Measurements from ENCODE around the gene RAB44. TPM values are rescaled to one million over a fixed set of nuclear protein-coding genes. Genes with fewer than 3 reads are reported as not detected.

RAB44 gene
- total and polyA plus RNA-seq, 2 donors (not counting 1 experiment from before 2014, with no cell fraction given): 0.15 to 0.16 TPM

DNA sequence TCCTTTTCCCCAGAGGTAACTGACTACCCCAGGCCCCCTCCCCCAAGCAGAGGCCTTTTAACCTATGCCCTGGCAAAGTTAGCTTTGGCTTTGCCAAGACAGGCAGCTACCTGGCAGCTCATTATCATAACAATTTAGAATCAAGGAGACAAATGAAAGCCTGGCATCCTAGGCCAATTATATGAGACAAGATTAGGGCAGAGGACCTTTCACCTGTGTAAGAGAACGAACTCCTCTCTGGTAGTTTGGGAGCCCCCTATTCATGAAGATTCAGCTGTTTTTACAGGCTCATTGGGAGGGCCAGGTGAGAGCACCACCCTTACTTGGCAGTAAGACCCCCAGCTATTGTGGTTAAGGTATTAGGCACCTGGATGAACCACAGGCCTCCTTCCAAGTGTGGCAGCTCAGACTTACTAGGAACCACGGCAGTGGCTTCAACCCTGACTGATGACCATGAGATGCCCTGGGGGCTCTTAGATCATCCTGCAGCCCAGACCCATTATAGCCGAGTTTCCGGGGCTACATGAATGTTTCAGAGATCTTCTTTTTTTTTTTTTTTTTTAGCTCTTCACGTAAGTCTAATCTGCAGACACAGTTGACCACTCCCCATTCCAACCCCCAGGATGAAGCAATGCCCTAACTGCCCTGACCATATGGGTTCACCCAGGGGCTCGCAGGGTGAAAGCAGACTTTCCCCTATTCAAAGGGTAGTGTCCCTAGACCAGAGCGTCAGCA lies 56.2 kb downstream of the RAB44 start:
- peak overlapping the region in 4 of 5 experiments; percentile 7 to 91 (median 52) for H3K4me3 ChIP-seq (ENCODE audit: control extremely low read depth in 1 of 5, extremely low read depth in 1 of 5, insufficient read depth in 1 of 5, low read depth in 2 of 5, low read length in 4 of 5)
- H3K4me2 ChIP-seq (replicated peaks; ENCODE audit: low read depth, low read length, poor library complexity, severe bottlenecking): peak overlapping the region; percentile 89
- Mint-ChIP-seq H3K4me3 (peak overlapping the region; percentile 86), H3K27ac (peak overlapping the region; percentile 85), H3K4me1 (peaks cover 93% of the 10 kb centered on the region), H3K9me3 (ENCODE audit: insufficient read depth) (no peaks in the 10 kb centered on the region), H3K27me3 (no peaks in the 10 kb centered on the region)
- H3K36me3 ChIP-seq (replicated peaks in 1 of 2; ENCODE audit: control extremely low read depth in 1 of 2, control insufficient read depth in 1 of 2, extremely low read depth in 1 of 2, insufficient read depth in 2 of 2, low read length in 1 of 2): peaks cover 0 to 62% of the 10 kb centered on the region in 2 experiments
- H3K9ac ChIP-seq (ENCODE audit: low read length): peak overlapping the region; percentile 79
- ChIA-PET POLR2A (interaction anchor here (0.6 to 3.2 kb wide), 7 partner anchors 10 to 247 kb away, joined by 3 to 28 read pairs (median 5); partner anchors contain the start of gene CDKN1A), CTCF (interaction anchor here (0.7 to 9.5 kb wide), 21 partner anchors 10 to 422 kb away, joined by 3 to 215 read pairs (median 4); partner anchors contain the start of gene CDKN1A)
- no peaks in the 10 kb centered on the region for H3K27me3 ChIP-seq (replicated peaks in 1 of 4; ENCODE audit: control extremely low read depth in 1 of 4, control insufficient read depth in 3 of 4, insufficient read depth in 4 of 4, low read length in 3 of 4)
- peaks cover 86 to 92% of the 10 kb centered on the region in 2 donors for H3K4me1 ChIP-seq (ENCODE audit: control insufficient read depth in 2 of 2, insufficient read depth in 2 of 2, low read length in 2 of 2)
- peaks cover 0 to 17% (median 0%) of the 10 kb centered on the region in 3 donors for H3K9me3 ChIP-seq (ENCODE audit: control extremely low read depth in 1 of 3, control insufficient read depth in 2 of 3, insufficient read depth in 1 of 3, low read length in 2 of 3)
- no peak for DNase-seq
- TF ChIP-seq EZH2 (IDR thresholded peaks at IDR 0.05; ENCODE audit: borderline replicate concordance, insufficient read depth, low read depth, low read length, poor library complexity, severe bottlenecking): no peak
- no peak for TF ChIP-seq CTCF (IDR thresholded peaks at IDR 0.05)
- H2AFZ ChIP-seq (ENCODE audit: insufficient read depth, low read depth, low read length, poor library complexity, severe bottlenecking): no peak overlapping the region
- H3K27ac ChIP-seq (ENCODE audit: low read length in 2 of 2): peak overlapping the region; percentile 91 to 95
- 61% methylated on average over 6 of the region's 7 CpGs for WGBS (ENCODE audit: insufficient coverage)
- intact Hi-C loops (cut with micrococcal nuclease): loop anchor here (1.0 to 2.0 kb wide), 2 partner anchors 19 to 74 kb away; no protein-coding TSS in a partner anchor
- no peaks in the 10 kb centered on the region for H4K20me1 ChIP-seq (ENCODE audit: control insufficient read depth, insufficient read depth, low read length, poor library complexity, severe bottlenecking)
- H3K79me2 ChIP-seq (ENCODE audit: control insufficient read depth, insufficient read depth, low read length): peaks cover 52% of the 10 kb centered on the region
- no peak for ATAC-seq (ENCODE audit: low read depth)
